GM18505 (cell line): ENCODE measurements around the gene TBC1D10A.
"Not testable (repeated sequence)": the region's sequence is repeated elsewhere in the genome, so short reads cannot be mapped to it uniquely, and the experiment has no call there.

Experiments
- ATAC-seq: cut with Tn5 transposase; IDR thresholded peaks from one replicate; pipeline ENCODE4 v1.9.1; 2021; ENCODE audit not compliant: unreplicated experiment
- POLR2A ChIP-seq: IDR thresholded peaks from 4 replicates; pipeline ENCODE4 v1.6.1; 2011; ENCODE audit warnings: borderline replicate concordance; ENCODE audit not compliant: insufficient read depth, insufficient read length; ENCODE audit errors: extremely low read depth

Gene TBC1D10A

GRCh38 chr22:30357650-30358215 lies 31.0 kb upstream of the TBC1D10A start:
- no peak for ATAC-seq
- no peak for TF ChIP-seq POLR2A

GRCh38 chr22:30357236-30357570 lies 30.5 kb upstream of the TBC1D10A start:
- no peak for ATAC-seq
- no peak for TF ChIP-seq POLR2A

GRCh38 chr22:30356449-30357235 lies 29.9 kb upstream of the TBC1D10A start, which contains the start of the genes CCDC157 and SF3A1:
Gene CCDC157, plus strand, starts transcription at chr22:30357007. Its CDS starts 8,994 bp downstream, at chr22:30366001.
Gene SF3A1, minus strand, starts transcription at chr22:30356894. Its CDS starts 102 bp downstream, at chr22:30356792.
- TF ChIP-seq POLR2A, result peak; percentile 97
- peak; percentile 91 for ATAC-seq

- no peak for TF ChIP-seq POLR2A
- no peak for ATAC-seq
Observed at GRCh38 chr22:30354644-30355043, 27.9 kb upstream of the TBC1D10A start.

GRCh38 chr22:30351226-30351625 lies 24.5 kb upstream of the TBC1D10A start:
- TF ChIP-seq POLR2A, result no peak
- ATAC-seq, result no peak

GRCh38 chr22:30348809-30349208 lies 22.1 kb upstream of the TBC1D10A start:
- ATAC-seq, result no peak
- no peak for TF ChIP-seq POLR2A

GRCh38 chr22:30348404-30348803 lies 21.7 kb upstream of the TBC1D10A start:
- TF ChIP-seq POLR2A, result no peak
- no peak for ATAC-seq

GRCh38 chr22:30347255-30347892 lies 20.6 kb upstream of the TBC1D10A start:
- no peak for TF ChIP-seq POLR2A
- ATAC-seq, result no peak

GRCh38 chr22:30344447-30345200 lies 17.9 kb upstream of the TBC1D10A start:
- no peak for ATAC-seq
- TF ChIP-seq POLR2A, result no peak

- ATAC-seq, result no peak
Observed at GRCh38 chr22:30340911-30341685, 14.4 kb upstream of the TBC1D10A start.

GRCh38 chr22:30338802-30339201 lies 12.1 kb upstream of the TBC1D10A start:
- TF ChIP-seq POLR2A, result no peak
- no peak for ATAC-seq

More at GRCh38 chr22:30340911-30341685, 14.4 kb upstream of the TBC1D10A start:
- no peak for TF ChIP-seq POLR2A

GRCh38 chr22:30338341-30338740 lies 11.6 kb upstream of the TBC1D10A start:
- not testable (repeated sequence) for ATAC-seq

GRCh38 chr22:30337461-30337778 lies 10.7 kb upstream of the TBC1D10A start:
- no peak for TF ChIP-seq POLR2A
- no peak for ATAC-seq
